H9 (cell line): ENCODE data around the gene ALKAL2. TPM values are rescaled to one million over a fixed set of nuclear protein-coding genes. Genes with fewer than 3 reads are reported as not detected.
"Not testable (repeated sequence)": the region's sequence is repeated elsewhere in the genome, so short reads cannot be mapped to it uniquely, and the experiment has no call there.

Experiments
- DNase-seq: peaks from one replicate; pipeline ENCODE4 v3.0.0-alpha.2; 2017
- H2AFZ ChIP-seq: one replicate; pipeline ENCODE4 v1.6.1; 2013; ENCODE audit warnings: mild to moderate bottlenecking, low read length, control low read depth, moderate library complexity
- H2AK5ac ChIP-seq: 2 replicates; pipeline ENCODE4 v1.6.1; 2013; ENCODE audit warnings: low read length, control low read depth, mixed read lengths; ENCODE audit not compliant: insufficient read length
- H2BK120ac ChIP-seq: one replicate; pipeline ENCODE4 v1.6.1; 2013; ENCODE audit warnings: low read depth, mild to moderate bottlenecking, low read length, control low read depth, inconsistent platforms; ENCODE audit not compliant: poor library complexity, severe bottlenecking
- H2BK12ac ChIP-seq: 2 replicates; pipeline ENCODE4 v1.6.1; 2013; ENCODE audit warnings: low read length, control low read depth, mixed read lengths, low read depth; ENCODE audit not compliant: insufficient read length
- H2BK15ac ChIP-seq: 2 replicates; pipeline ENCODE4 v1.6.1; 2013; ENCODE audit warnings: low read depth, low read length, control low read depth
- H2BK20ac ChIP-seq: one replicate; pipeline ENCODE4 v1.6.1; 2013; ENCODE audit warnings: low read depth, mild to moderate bottlenecking, low read length, control low read depth, inconsistent platforms; ENCODE audit not compliant: poor library complexity, severe bottlenecking
- H2BK5ac ChIP-seq: 2 replicates; pipeline ENCODE4 v1.6.1; 2013; ENCODE audit warnings: low read length, control low read depth, mixed read lengths; ENCODE audit not compliant: insufficient read length
- H3K14ac ChIP-seq: 2 replicates; pipeline ENCODE4 v1.6.1; 2013; ENCODE audit warnings: low read length, control low read depth; ENCODE audit not compliant: insufficient read depth
- H3K18ac ChIP-seq: 2 replicates; pipeline ENCODE4 v1.6.1; 2013; ENCODE audit warnings: low read depth, mild to moderate bottlenecking, mixed read lengths, low read length, control low read depth; ENCODE audit not compliant: insufficient read length
- H3K23ac ChIP-seq: 2 replicates; pipeline ENCODE4 v1.6.1; 2013; ENCODE audit warnings: low read length, control low read depth, mixed read lengths, low read depth; ENCODE audit not compliant: insufficient read length
- H3K23me2 ChIP-seq: 2 replicates; pipeline ENCODE4 v1.6.1; 2013; ENCODE audit warnings: low read depth, mild to moderate bottlenecking, mixed read lengths, low read length, control low read depth; ENCODE audit not compliant: insufficient read length, poor library complexity, severe bottlenecking
- H3K27ac ChIP-seq: 2 replicates; pipeline ENCODE4 v1.5.1; 2013; ENCODE audit warnings: low read length, control low read depth, mixed read lengths, low read depth; ENCODE audit not compliant: insufficient read length
- H3K27me3 ChIP-seq: 2 replicates; pipeline ENCODE4 v1.6.1; 2013; ENCODE audit warnings: low read length, control low read depth, inconsistent platforms; ENCODE audit not compliant: insufficient read depth
- H3K4ac ChIP-seq: 2 replicates; pipeline ENCODE4 v1.6.1; 2013; ENCODE audit warnings: low read depth, mild to moderate bottlenecking, control low read depth, inconsistent platforms, low read length, moderate library complexity
- H3K4me1 ChIP-seq: 2 replicates; pipeline ENCODE4 v1.6.1; 2013; ENCODE audit warnings: low read length, control low read depth, inconsistent platforms; ENCODE audit not compliant: insufficient read depth
- H3K4me2 ChIP-seq: 2 replicates; pipeline ENCODE4 v1.6.1; 2013; ENCODE audit warnings: low read length, control low read depth, mixed read lengths; ENCODE audit not compliant: insufficient read length, insufficient read depth
- H3K56ac ChIP-seq: 2 replicates; pipeline ENCODE4 v1.6.1; 2013; ENCODE audit warnings: low read depth, mild to moderate bottlenecking, mixed read lengths, low read length, control low read depth; ENCODE audit not compliant: insufficient read length
- H3K79me1 ChIP-seq: 2 replicates; pipeline ENCODE4 v1.6.1; 2013; ENCODE audit warnings: low read depth, mild to moderate bottlenecking, moderate library complexity, low read length, control low read depth, inconsistent platforms; ENCODE audit not compliant: insufficient read depth, poor library complexity, severe bottlenecking
- H3K79me2 ChIP-seq: 2 replicates; pipeline ENCODE4 v1.6.1; 2013; ENCODE audit warnings: low read length, control low read depth, inconsistent platforms; ENCODE audit not compliant: insufficient read depth
- H3K9ac ChIP-seq: 2 replicates; pipeline ENCODE4 v1.6.1; 2013; ENCODE audit warnings: low read length, control low read depth, mixed read lengths; ENCODE audit not compliant: insufficient read length; ENCODE audit errors: extremely low read depth
- H3K9me3 ChIP-seq: one replicate; pipeline ENCODE4 v1.6.1; 2013; ENCODE audit warnings: low read depth, low read length, inconsistent platforms; ENCODE audit not compliant: control insufficient read depth
- H3T11ph ChIP-seq: one replicate; pipeline ENCODE4 v1.6.1; 2013; ENCODE audit warnings: mild to moderate bottlenecking, low read length, control low read depth, inconsistent platforms
- H4K20me1 ChIP-seq: one replicate; pipeline ENCODE4 v1.6.1; 2013; ENCODE audit not compliant: control insufficient read depth, insufficient read length, insufficient read depth
- H4K5ac ChIP-seq: 2 replicates; pipeline ENCODE4 v1.6.1; 2013; ENCODE audit warnings: low read depth, mild to moderate bottlenecking, mixed read lengths, low read length, control low read depth; ENCODE audit not compliant: insufficient read length
- H4K8ac ChIP-seq: replicated peaks from 2 replicates; pipeline ENCODE4 v1.6.1; 2013; ENCODE audit warnings: low read length, control low read depth, mixed read lengths, low read depth; ENCODE audit not compliant: insufficient read length
- H4K91ac ChIP-seq: 2 replicates; pipeline ENCODE4 v1.6.1; 2013; ENCODE audit warnings: low read depth, mild to moderate bottlenecking, moderate library complexity, mixed read lengths, low read length, control low read depth; ENCODE audit not compliant: insufficient read length
- H3K27ac Mint-ChIP-seq, 3 experiments: 2 replicates in 2 of 3; 3 replicates in 1 of 3; pipeline ENCODE4 v1.8.0; 2020 to 2021; ENCODE audit warnings: mixed read lengths in 3 of 3, mild to moderate bottlenecking in 1 of 3, moderate library complexity in 1 of 3
- H3K27me3 Mint-ChIP-seq: 2 replicates; pipeline ENCODE4 v1.8.0; 2021; ENCODE audit warnings: low read depth, mild to moderate bottlenecking, moderate library complexity, mixed read lengths
- H3K36me3 Mint-ChIP-seq, 3 experiments: 2 replicates in 2 of 3; 3 replicates in 1 of 3; pipeline ENCODE4 v1.8.0; 2020 to 2021; ENCODE audit warnings: low read depth in 3 of 3, mixed read lengths in 3 of 3; ENCODE audit not compliant: insufficient read depth in 1 of 3
- H3K4me1 Mint-ChIP-seq, 2 experiments: 2 replicates each; pipeline ENCODE4 v1.8.0; 2020; ENCODE audit warnings: mixed read lengths in 2 of 2
- H3K4me3 Mint-ChIP-seq, 2 experiments: 2 replicates in 1 of 2; 3 replicates in 1 of 2; pipeline ENCODE4 v1.8.0; 2020 to 2021; ENCODE audit warnings: mild to moderate bottlenecking in 2 of 2, mixed read lengths in 2 of 2, moderate library complexity in 1 of 2
- H3K9me3 Mint-ChIP-seq, 2 experiments: 2 replicates in 1 of 2; 3 replicates in 1 of 2; pipeline ENCODE4 v1.8.0; 2020; ENCODE audit warnings: mild to moderate bottlenecking in 2 of 2, mixed read lengths in 2 of 2, moderate library complexity in 1 of 2
- CTCF ChIP-seq: fragments of 200-600 bp; sonication (generic); conservative IDR thresholded peaks from 3 replicates; pipeline ENCODE4 v1.8.0; 2021; ENCODE audit warnings: antibody characterized with exemption, mild to moderate bottlenecking
- WGBS: extraction: QIAGEN DNeasy Blood & Tissue Kit; methylation state at CpG from one replicate; pipeline ENCODE4 v1.1.7; 2013; ENCODE audit warnings: missing lambda C conversion rate, low lambda C conversion rate, mixed read lengths; ENCODE audit not compliant: insufficient read length; ENCODE audit errors: extremely low coverage; 5-methylcytosine and 5-hydroxymethylcytosine counted together
- total RNA-seq: library from RNA; stranded (reverse); gene quantifications from 2 replicates; pipeline ENCODE4 v1.2.1, GENCODE V29; 2021

ALKAL2 gene
- total RNA-seq, 1 experiment from 2014 or later: 0.48 TPM

GRCh38 chr2:316381-316780 lies 28.5 kb upstream of the ALKAL2 start:
- no peak overlapping the region for H4K91ac ChIP-seq
- no peak overlapping the region for H2BK12ac ChIP-seq
- H4K8ac ChIP-seq: no peak overlapping the region
- peaks cover 13 to 20% of the 10 kb centered on the region in 2 experiments for H3K4me1 Mint-ChIP-seq
- H3K79me2 ChIP-seq: no peaks in the 10 kb centered on the region
- no peak overlapping the region for H3K27ac ChIP-seq
- no peak overlapping the region for H2AK5ac ChIP-seq
- no peak overlapping the region for H3K4me3 Mint-ChIP-seq
- DNase-seq: no peak
- no peak overlapping the region for H3K56ac ChIP-seq
- H2BK5ac ChIP-seq: no peak overlapping the region
- H2AFZ ChIP-seq: no peak overlapping the region
- H3K79me1 ChIP-seq: no peaks in the 10 kb centered on the region
- no peak overlapping the region for H2BK120ac ChIP-seq
- H3K4ac ChIP-seq: no peak overlapping the region
- H3K9me3 ChIP-seq: no peaks in the 10 kb centered on the region
- no peaks in the 10 kb centered on the region for H3K4me1 ChIP-seq
- no peaks in the 10 kb centered on the region for H4K20me1 ChIP-seq
- H3K23ac ChIP-seq: no peak overlapping the region
- H3T11ph ChIP-seq: no peak overlapping the region
- no peak overlapping the region for H2BK20ac ChIP-seq
- WGBS: no CpG with 5 or more reads among the region's 12 CpGs
- no peak overlapping the region for H3K4me2 ChIP-seq
- H3K27ac Mint-ChIP-seq: no peak overlapping the region
- H3K14ac ChIP-seq: no peak overlapping the region
- peaks cover 0 to 8% (median 6%) of the 10 kb centered on the region in 3 experiments; a peak in 5 of 7 replicates for H3K36me3 Mint-ChIP-seq
- peaks cover 7% of the 10 kb centered on the region in 2 experiments; a peak in 3 of 5 replicates for H3K9me3 Mint-ChIP-seq
- no peak for TF ChIP-seq CTCF
- H2BK15ac ChIP-seq: no peak overlapping the region
- H3K18ac ChIP-seq: no peak overlapping the region
- no peaks in the 10 kb centered on the region for H3K27me3 ChIP-seq
- no peak overlapping the region for H4K5ac ChIP-seq
- no peak overlapping the region for H3K9ac ChIP-seq
- H3K23me2 ChIP-seq: no peaks in the 10 kb centered on the region
- peaks cover 6% of the 10 kb centered on the region; the same call in 1 of the 2 replicates for H3K27me3 Mint-ChIP-seq

GRCh38 chr2:315925-316324 lies 28.0 kb upstream of the ALKAL2 start:
- not testable (repeated sequence) for H3K27ac Mint-ChIP-seq, H4K8ac ChIP-seq, H3K36me3 Mint-ChIP-seq

More at GRCh38 chr2:315925-316324, 28.0 kb upstream of the ALKAL2 start:
- not testable (repeated sequence) for H2BK120ac ChIP-seq, H3K18ac ChIP-seq, H3K27me3 ChIP-seq, H3K9me3 Mint-ChIP-seq, H3K27me3 Mint-ChIP-seq, H3K4me1 ChIP-seq, H3K56ac ChIP-seq, H3K79me2 ChIP-seq, H3K23me2 ChIP-seq, H3K4ac ChIP-seq, H2AK5ac ChIP-seq, H2BK20ac ChIP-seq, H4K20me1 ChIP-seq, H3K14ac ChIP-seq, H2BK5ac ChIP-seq, H3K23ac ChIP-seq, H3K9ac ChIP-seq, H4K91ac ChIP-seq, H3T11ph ChIP-seq, H3K9me3 ChIP-seq, H4K5ac ChIP-seq, H3K27ac ChIP-seq, H3K79me1 ChIP-seq, DNase-seq, H2AFZ ChIP-seq, H3K4me2 ChIP-seq, H3K4me3 Mint-ChIP-seq, H2BK12ac ChIP-seq, H2BK15ac ChIP-seq
- H3K4me1 Mint-ChIP-seq: peaks cover 13 to 23% of the 10 kb centered on the region in 2 experiments
- WGBS: no CpG with 5 or more reads among the region's 6 CpGs
